HG03095 (cell line): ENCODE results near the gene NMNAT3.
"Not testable (repeated sequence)": the region's sequence is repeated elsewhere in the genome, so short reads cannot be mapped to it uniquely, and the experiment has no call there.

Source experiments
- ATAC-seq: cut with Tn5 transposase; IDR thresholded peaks from one replicate; pipeline ENCODE4 v1.9.1; 2021; ENCODE audit warnings: moderate library complexity; ENCODE audit not compliant: unreplicated experiment

NMNAT3 gene

DNA sequence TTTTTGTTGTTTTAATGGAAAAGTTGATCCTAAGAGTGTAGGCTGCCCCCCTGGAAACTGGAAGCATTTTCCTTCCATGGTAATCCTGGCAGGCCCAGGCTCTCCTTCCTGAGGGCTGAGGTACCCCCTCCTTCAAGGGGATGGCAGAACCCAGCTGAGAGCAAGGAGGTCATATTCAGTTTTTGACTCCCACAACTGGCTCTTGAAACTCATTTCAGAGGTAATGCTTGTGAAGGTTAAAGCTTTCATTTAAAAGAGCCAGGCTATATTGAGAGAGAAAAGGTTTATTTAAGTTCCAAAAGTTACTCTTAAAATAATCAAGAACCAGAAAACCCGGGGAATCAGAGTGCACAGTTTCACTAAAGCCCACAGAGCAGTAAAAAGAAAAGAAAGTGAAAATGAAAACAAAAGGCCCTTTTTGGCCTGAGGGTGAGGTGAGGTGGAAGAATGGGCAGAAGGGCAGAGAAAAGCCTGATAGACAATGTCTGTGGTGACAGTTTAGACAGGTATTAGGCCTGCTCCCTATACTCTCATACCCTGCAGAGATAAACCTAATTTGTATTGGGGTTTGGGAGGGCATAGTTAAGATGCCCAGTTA, 91.3 kb downstream of the NMNAT3 start:
- peak; percentile 85 for ATAC-seq

DNA sequence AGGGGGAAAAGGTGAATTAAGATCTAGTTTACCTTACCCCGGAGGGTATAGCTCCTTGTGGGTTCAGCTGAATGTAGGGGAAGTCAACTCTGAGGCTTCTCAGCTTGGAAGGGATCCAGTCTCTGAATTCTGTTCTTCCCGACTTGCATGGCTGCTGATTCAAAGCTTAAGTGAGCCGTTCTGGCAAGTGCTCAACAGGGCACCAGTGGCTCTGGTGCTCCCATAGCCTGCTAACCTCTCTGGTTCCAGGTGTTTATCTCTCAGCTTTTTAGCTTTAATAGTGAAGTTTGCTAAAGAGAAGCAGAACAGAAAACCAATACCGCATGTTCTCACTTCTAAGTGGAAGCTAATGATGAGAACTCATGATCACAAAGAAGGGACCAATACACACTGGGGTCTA, 92.0 kb downstream of the NMNAT3 start:
- no peak for ATAC-seq

DNA sequence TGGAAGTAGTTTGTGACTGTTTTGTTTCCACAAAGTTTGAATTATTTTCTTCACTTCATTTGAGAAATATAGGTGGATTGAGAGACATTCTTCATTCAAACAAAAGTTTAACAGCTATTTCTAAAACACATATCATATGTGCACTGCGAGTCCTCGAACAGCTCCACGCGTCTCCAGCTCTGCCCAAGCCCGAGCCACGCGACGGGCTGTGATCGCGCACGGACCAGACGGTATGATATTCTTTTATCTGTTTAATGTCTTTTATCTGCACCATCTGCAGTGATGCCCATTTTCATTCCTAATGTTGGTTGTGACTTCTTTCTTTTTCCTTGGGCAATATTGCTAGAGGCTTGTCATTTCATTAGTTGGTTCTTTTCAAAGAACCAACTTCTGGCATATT, 94.1 kb downstream of the NMNAT3 start:
- not testable (repeated sequence) for ATAC-seq

DNA sequence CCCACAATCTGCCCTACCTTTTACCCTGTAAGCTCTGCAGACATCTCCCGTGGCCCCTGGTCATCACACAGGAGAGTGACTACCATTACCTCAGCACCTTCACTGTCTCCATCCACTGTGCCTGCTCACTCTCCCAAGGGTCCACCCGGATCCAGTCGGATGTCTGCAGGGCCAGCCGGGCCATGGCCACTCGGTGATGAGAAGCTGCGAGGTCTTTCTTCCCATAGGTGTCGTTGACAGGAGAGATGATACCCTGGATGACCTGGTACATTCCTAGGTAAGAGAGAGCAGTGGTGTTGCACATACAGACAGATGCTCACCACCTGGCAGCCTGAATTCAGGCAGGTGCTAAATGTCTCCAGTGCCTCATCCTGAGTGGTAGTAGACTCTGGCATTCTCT, 99.0 kb downstream of the NMNAT3 start:
- no peak for ATAC-seq

DNA sequence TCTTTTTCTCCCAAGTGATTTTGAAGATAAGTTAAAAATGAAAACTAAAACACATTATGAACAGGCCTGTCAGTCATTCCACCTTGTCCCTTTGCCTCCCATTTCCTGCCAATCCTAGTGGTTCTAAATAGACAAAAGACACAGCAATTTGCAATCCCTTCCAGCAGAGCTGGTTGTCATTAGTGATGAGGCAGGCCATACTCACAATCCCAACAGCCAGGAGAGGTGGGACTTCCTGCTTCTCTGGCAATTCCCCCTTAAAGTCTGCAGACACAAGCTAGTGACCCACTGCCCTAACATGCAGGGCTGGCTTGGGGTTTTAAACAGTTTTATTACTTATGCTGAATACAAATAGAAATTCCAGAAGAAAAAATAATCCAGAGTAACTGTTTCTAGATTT, 99.9 kb downstream of the NMNAT3 start:
- no peak for ATAC-seq

DNA sequence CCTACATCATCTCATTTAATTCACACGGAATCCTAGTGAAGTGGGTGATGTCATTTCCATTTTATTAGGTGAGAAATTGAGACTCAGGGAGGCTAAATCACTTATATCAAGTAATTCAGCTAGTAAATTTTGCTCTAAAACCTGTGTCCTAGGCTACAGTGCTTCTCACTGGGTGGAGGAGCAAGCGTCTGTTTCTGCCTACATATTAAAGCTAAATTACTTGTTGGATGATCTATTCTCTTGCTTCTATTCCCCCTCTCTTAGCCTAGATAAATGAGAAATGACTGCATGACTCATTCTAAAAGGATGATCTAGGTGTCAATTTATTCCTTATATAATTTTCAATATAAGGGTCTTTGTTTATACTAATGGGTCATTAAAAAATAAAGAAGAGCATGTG, 100.4 kb downstream of the NMNAT3 start:
- no peak for ATAC-seq

DNA sequence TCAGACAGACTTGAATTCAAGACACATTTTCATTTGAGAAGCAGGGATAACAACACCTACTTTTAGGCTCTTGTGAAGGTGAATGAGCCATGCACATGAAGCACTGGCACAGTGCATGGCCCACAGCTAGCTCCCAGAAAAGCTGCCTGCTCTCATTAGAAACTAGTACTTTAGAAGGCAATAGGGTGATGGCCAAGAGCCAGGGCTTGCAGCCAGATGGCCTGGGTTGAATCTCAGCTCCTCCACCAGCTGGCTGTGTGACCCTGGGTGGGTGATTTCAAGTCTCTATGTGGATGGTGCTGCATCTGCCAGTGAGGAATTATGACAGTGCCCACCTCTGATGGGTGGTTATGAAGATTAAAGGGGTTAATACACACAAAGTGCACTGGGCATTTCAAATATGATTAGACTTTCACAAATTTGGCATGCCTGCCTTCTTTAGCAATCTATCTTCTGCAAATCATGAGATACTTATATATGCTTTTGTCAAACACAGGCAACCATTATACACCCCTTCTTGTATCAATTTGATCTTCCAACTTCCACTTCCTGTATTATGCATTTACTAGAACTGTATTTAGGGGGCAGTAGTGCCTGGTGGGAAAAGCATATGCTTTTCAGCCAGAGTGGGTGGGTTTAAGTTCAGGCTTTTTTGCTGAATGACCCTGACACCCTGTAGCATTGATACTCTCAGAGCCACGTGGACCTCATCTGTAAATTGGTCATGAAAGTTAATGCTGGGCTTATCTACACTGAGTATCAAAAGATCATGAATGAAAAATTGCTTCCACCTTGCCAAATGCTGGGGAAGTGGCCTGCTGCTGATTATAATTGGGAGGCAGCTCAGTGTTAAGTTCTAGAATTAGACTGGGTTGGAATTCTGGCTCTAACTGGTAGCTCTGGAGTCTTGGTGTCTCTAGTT, 103.5 kb downstream of the NMNAT3 start:
- ATAC-seq, result no peak

DNA sequence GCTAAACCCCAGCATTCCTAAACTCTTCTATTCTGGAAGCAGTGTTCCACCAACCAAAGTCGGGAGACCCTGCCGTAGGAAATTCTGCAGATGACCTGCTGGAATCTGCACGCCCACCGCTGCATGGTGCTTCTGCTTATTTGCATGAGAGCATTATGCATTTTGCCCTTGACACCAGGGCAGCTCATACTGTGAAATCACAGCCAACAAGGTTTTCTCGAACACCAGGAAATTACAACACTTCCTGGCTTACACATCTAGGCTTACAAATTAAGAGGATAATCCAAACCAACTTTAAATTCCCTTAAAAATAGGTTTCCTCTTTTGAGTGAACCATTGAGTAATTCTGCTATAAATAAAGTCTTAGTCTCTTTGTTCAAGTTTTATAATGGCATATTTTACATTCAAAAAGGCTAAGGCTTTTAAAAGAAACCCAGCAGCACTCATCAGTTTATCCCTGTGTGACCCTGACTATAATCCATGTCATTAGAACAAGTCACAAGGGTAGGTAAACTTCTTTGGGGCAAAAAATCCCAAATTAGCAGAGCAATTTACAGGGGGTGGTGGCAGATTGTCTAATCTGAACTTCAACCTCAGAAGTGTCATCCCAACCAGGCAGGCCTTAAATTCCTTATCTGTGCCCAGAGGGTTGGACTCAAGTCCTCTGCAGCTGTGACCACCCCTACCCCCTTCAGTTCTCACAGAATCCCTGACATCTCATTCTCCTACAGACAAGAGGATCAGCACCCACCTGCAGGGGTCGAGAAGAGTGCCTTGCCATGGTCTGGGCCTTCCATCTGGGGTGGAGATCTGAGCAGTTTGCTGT, 104.7 kb downstream of the NMNAT3 start:
- ATAC-seq, result no peak

DNA sequence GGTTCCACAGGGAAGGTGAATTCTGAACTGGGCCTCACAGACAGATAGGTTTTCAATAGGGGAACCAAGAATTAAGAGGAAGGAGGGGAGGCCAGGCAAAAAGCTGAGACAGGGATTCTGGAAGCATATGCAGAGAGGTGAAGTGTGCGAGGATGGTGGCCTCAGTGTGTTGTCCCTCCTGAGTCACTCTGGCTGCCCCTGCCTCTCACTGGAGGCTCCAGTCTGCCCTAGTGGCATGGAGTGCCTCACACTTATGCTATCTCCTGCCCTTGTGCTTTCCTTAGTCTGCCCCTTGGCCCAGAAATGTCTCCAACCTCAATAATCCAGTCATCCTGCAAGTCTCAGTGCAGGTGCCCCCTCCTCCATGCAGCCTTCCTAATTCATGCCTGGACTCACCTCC, 106.1 kb downstream of the NMNAT3 start:
- ATAC-seq, result no peak

DNA sequence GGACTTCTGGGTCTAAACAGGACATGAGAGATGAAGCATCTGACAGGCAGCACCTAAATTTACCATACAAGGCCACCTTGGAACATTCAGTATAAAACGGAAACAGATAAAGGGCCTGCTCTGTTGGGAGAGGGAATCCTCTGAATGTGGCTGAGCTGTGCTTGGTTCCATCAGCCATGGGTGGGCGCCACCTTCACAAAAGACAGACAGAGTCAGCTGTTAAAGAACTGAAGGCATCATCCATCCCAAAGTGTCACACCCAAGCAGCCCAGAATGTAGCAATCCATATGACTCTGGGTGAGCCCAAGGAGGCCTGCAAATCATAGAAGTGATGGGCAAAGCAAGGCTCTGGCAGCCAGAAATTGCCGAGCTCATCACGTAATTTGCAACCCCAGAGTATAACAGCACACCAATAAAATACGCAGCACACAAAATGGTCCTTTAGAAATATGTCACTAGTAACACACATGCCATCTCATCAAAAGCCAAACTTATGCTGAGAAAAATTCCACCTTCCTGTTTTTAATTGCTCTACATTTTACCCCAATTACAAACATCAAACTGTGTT, 113.4 kb downstream of the NMNAT3 start:
- no peak for ATAC-seq

DNA sequence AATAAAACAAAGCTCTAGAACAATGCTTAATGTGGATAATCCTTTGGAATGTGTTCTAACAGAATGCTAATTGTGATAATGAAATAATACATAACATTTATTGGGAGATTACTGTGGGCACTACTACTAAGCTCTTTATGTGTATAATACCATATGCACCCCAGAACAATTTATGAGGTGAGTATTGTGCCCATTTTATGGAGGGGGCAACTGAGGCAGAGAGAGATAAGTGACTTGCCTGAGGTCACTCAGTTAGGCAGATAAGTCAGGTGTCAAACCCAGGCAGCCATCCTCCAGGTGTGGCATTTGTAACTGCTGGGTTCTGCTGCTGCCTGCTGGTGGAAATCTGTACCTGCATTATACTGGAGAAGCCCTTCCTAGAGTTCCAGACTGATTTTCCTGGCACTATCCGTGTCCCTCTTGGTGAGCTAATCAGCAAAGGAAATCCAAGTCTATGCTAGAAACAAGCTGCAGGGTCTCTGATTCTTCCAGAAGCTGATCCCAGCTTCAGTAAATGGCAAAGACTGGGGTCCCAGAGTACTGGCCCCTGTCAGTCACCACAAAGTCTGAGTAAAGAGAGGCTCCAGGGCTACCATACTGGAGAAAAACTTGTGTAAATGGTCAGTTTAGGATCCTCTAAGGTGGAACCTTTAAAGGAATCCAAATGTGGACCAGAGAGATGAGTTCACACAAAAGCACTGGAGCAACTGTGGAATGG, 115.7 kb downstream of the NMNAT3 start:
- no peak for ATAC-seq

DNA sequence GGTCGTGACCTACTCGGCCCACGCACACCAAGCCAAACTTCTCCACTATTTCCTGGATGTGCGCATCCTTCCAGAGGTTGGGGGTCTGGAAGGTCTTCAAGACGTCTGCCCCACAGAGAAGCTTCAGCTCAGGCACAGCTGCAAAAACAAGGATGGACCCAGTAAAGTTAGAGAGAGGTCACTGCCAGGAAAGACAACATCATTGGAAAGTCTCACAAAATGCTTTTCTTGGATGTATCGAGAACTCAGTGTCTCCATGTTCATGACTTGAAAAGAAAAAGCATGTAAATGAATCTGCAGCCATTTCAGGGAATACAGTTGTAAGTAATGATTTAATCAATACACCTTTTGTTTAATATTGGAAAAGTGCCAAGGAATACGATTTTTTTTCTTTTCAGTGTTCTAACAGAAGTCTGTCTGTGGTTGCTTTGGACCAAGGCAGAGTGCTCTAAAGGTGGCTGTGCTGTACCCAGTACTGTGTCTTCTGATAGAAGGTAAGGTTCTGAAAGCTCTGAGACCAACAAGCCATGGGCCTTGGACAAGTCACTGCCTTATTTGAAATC, 116.4 kb downstream of the NMNAT3 start:
- no peak for ATAC-seq

DNA sequence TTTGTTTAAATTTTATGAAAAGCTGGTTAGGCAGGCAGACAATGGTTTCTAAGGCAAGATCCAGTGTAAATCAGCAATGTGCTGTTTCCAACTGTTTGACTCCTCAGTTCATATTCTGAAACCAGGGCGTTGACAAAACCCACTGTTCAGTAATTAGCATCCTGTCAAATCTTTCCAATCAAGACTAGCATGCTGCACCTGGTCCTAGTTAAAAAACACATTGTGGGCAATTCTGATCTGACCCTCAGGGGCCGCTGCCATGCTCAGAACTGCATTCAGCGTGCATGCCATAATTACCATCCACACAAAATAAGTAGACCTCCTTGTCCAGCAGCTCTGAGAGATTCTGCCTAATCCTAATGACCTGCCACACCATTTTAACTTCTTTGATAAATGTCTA, 117.4 kb downstream of the NMNAT3 start:
- no peak for ATAC-seq

DNA sequence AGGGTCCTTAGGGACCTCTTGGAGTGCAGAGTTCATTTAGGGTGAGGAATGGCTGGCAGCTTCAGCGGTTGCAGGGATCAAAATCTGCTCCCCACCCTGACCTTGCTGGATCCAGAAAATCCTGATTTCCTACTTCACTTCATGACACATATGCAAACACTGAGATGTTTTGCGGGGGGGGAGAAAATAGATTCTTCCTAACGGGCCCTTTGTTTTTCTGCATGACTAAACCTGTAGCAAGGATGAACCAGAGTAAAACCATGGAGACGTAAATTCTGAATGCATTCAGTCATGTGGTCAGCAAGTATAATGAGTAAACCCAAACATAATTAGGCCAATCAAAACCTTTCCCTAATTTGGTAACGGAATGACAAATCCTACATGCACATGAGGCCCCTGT, 118.2 kb downstream of the NMNAT3 start:
- no peak for ATAC-seq

DNA sequence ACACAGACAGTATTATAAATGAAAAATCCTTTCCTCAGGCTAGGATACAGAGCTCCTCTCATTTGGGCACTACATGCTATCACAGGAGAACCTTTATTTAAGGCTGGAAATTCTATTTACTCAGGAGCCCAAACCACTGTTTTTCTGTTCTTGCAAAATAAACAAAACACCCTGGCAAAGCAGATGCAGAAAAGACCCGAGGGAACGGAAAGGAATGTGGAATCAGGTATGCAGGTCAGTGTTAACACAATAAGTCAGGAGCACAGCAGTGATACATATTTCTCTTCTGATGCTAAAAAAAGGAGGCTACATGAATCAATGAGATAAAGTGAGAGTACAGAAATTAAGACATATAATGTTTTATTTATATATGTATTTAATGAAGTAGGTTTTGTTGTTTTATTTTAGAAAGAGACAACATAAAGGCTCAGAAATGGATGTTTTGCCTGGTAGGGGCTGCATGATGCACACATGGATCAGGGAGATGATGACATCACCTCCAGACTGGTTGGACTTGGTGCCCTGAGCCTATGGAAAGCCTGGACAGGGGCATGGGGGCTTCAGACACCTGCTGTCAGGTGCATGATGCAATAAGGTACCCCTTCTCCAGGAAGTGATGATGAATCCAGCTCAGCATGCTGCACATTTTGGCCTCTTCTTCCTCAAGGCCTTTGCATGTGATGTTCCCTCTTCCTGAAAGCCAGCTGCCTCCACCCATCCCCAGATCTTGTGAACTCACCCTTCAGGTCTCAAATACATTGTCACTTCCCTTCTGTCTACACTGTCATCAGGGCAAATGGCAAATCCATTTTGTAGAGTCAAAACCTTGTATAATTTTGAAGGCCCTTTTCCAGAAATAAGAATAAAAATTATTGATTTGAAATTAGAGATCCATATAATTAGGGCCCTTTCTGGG, 119.2 kb downstream of the NMNAT3 start:
- no peak for ATAC-seq

DNA sequence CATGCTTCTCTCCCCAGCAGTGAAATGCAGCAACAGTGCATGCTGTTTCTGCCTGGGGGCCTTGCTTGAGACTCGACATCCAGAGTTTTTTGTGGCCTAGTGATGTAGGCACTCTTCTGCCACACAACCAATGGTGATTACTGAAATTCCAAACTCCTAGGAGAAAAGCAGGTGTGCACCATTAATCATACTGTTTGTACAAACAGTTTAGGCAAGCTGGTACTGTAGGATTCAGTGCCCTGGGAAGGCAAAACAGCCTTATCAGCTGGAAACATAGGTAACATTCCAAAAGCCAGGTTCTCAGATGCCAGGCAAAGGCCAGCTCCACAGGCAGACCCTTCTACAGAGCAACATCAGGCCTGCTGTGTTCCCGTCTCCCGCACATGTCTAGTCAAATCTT, 120.7 kb downstream of the NMNAT3 start:
- ATAC-seq, result no peak

DNA sequence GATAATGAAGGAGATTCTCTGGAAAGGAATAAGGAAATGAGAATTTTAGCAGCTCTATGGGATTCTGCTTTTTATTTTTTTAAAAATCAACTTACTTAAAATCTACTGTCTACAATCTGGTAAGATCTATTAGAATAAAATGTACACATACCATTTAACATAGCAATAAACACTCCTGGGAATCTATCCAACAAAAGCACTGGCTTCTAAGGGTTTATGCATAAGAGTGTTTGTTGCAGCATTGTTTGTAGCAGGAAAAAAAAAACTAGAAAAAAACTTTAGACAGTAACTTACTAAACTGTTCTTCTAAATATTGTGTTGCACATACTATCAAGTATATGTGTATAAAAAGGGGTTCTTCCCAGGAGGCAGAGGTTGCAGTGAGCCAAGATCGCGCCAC, 122.5 kb downstream of the NMNAT3 start:
- no peak for ATAC-seq

DNA sequence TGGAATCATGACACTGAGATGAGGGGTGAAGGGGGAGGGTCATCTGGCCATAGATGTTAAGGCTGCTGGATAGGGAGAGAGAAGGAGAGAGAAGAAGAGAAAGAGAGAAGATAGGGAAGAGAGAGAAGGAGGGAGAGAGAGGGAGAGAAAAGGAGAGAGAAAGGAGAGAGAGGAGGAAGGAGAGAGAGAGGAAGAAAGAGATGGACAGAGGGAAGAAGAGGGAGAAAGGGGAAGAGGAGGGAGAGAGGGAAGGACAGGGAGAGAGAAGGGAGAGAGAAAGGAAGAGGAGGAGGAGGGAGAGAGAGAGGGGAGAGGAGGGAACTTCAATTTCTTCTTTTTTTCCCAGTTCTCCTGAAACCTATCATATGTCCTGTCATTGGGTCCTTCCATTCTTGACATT, 123.1 kb downstream of the NMNAT3 start:
- no peak for ATAC-seq

DNA sequence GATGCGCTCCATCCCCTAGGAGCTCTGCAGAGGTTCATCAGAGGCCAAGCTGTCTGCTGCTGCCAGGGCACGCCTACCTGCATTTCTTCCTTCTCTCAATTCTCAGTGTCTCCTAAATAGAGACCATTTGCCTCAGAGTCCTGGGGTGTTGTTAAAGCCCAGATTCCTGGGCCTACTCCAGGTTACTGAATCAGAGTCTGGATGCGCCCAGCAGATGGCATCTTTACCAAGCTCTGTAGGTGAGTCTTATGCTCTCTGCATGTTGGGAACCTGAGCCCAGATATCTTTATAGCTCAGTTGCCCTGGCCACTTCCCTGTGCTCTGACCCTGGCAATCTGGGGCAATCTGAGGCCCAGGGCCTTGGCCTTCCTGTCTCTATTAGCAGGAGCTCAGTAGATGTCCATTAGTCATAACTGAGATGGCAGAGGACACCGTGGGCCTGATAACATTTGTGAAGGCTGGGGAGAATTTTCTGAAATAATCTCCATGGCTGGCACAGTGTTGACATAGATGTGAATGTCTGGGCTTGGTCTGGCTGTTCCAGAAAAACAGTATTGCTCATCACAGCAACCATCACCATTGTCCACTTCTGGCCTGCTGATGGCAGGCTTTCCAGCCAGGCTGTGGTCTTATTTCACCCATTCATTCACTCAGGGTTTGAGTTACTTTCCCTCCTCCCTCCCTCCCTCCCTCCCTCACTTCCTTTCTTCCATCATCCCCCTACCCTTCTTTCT, 125.0 kb downstream of the NMNAT3 start:
- no peak for ATAC-seq
